PC-3 (cell line): ENCODE measurements around the gene MAP2K7. TPM values are rescaled to one million over a fixed set of nuclear protein-coding genes. Genes with fewer than 3 reads are reported as not detected.
A peak's percentile ranks its signal among the peaks of the same experiment; 100 is the strongest.
"Not testable (repeated sequence)": the region's sequence is repeated elsewhere in the genome, so short reads cannot be mapped to it uniquely, and the experiment has no call there.

Experiments used
- ATAC-seq: fragments of 200-7000 bp; cut with Tn5 transposase; 2 replicates; pipeline ENCODE4 v1.9.1; 2020; ENCODE audit warnings: mild to moderate bottlenecking, moderate library complexity
- BruUV-seq: library from RNA; stranded (reverse); fragments of 400-500 nt; replicated peaks from 2 replicates; lab custom pipeline; 2021; lab: Mats Ljungman, UMichigan
- CTCF ChIA-PET: fragments of 300-600 bp; sonication (Branson Sonifier 250); formaldehyde crosslinking; loops from one replicate; lab custom pipeline; 2022; ENCODE audit warnings: antibody characterized with exemption; lab: Charles Lee
- POLR2A ChIA-PET: fragments of 300-600 bp; sonication (Branson Sonifier 250); formaldehyde crosslinking; loops from one replicate; lab custom pipeline; 2022; ENCODE audit warnings: antibody characterized with exemption; ENCODE audit not compliant: unreplicated experiment; lab: Charles Lee
- DNase-seq: peaks from one replicate; pipeline ENCODE4 v3.0.0-alpha.2; 2015
- H2AFZ ChIP-seq: fragments of 300-600 bp; sonication (generic); 2 replicates; pipeline ENCODE4 v1.6.0; 2016; ENCODE audit warnings: antibody characterized with exemption, low read length
- H3F3A ChIP-seq: fragments of 300-600 bp; sonication (generic); one replicate; pipeline ENCODE4 v1.6.0; 2017; ENCODE audit warnings: antibody characterized with exemption, low read length, control low read depth, mild to moderate bottlenecking; ENCODE audit not compliant: unreplicated experiment
- H3K27ac ChIP-seq: fragments of 300-600 bp; sonication (generic); 2 replicates; pipeline ENCODE4 v1.5.1; 2016; ENCODE audit warnings: mild to moderate bottlenecking, low read length
- H3K27me3 ChIP-seq: fragments of 300-600 bp; sonication (generic); 2 replicates; pipeline ENCODE4 v1.6.1; 2016; ENCODE audit warnings: low read length, mixed read lengths
- H3K36me3 ChIP-seq: fragments of 300-600 bp; sonication (generic); 2 replicates; pipeline ENCODE4 v1.6.1; 2016; ENCODE audit warnings: low read depth, mixed run types, low read length, mixed read lengths
- H3K4me1 ChIP-seq: fragments of 300-600 bp; sonication (generic); 2 replicates; pipeline ENCODE4 v1.5.1; 2016; ENCODE audit warnings: low read length; ENCODE audit not compliant: insufficient read depth
- H3K4me2 ChIP-seq: fragments of 300-600 bp; sonication (generic); 2 replicates; pipeline ENCODE4 v1.6.0; 2016; ENCODE audit warnings: low read length
- H3K4me3 ChIP-seq: fragments of 300-600 bp; sonication (generic); 2 replicates; pipeline ENCODE4 v1.5.1; 2016; ENCODE audit warnings: mild to moderate bottlenecking, low read length, mixed read lengths
- H3K79me2 ChIP-seq: fragments of 300-600 bp; sonication (generic); 2 replicates; pipeline ENCODE4 v1.6.1; 2017; ENCODE audit warnings: low read length, mixed read lengths
- H3K9ac ChIP-seq: fragments of 300-600 bp; sonication (generic); 2 replicates; pipeline ENCODE4 v1.6.0; 2016; ENCODE audit warnings: mild to moderate bottlenecking, low read length
- H3K9me2 ChIP-seq: fragments of 300-600 bp; sonication (generic); replicated peaks from 2 replicates; pipeline ENCODE4 v1.6.1; 2016; ENCODE audit warnings: mixed run types, low read length, mixed read lengths
- H3K9me3 ChIP-seq: fragments of 300-600 bp; sonication (generic); 2 replicates; pipeline ENCODE4 v1.6.1; 2016; ENCODE audit warnings: low read length, mixed read lengths
- H4K20me1 ChIP-seq: fragments of 300-600 bp; sonication (generic); 2 replicates; pipeline ENCODE4 v1.6.1; 2016; ENCODE audit warnings: low read length, mixed read lengths
- EZH2 ChIP-seq: fragments of 300-600 bp; sonication (generic); IDR thresholded peaks from one replicate; pipeline ENCODE4 v1.6.1; 2017; ENCODE audit warnings: antibody characterized with exemption, mild to moderate bottlenecking, low read length; ENCODE audit not compliant: unreplicated experiment
- EZH2phosphoT487 ChIP-seq: fragments of 300-600 bp; sonication (generic); IDR thresholded peaks from 2 replicates; pipeline ENCODE4 v1.6.1; 2018; ENCODE audit warnings: mild to moderate bottlenecking, antibody characterized with exemption, low read length, borderline replicate concordance
- intact Hi-C: fragments of 100-400 bp; cut with micrococcal nuclease; formaldehyde crosslinking; loops from 2 replicates; pipeline ENCODE4 v1.9.0; 2023
- total RNA-seq: library from RNA; depleted of rRNA; stranded (reverse); fragments of >200 nt; gene quantifications from 2 replicates; pipeline ENCODE4 v1.2.3, GENCODE V29; 2014
- TF ChIP-seq, protein P1 (sequence below): fragments of 300-600 bp; sonication (generic); conservative IDR thresholded peaks from 2 replicates; pipeline ENCODE4 v1.5.1; 2017; ENCODE audit warnings: antibody characterized with exemption, low read depth, mild to moderate bottlenecking, low read length

Gene MAP2K7
- total RNA-seq, 1 experiment from 2014 or later, result 39.3 TPM

DNA sequence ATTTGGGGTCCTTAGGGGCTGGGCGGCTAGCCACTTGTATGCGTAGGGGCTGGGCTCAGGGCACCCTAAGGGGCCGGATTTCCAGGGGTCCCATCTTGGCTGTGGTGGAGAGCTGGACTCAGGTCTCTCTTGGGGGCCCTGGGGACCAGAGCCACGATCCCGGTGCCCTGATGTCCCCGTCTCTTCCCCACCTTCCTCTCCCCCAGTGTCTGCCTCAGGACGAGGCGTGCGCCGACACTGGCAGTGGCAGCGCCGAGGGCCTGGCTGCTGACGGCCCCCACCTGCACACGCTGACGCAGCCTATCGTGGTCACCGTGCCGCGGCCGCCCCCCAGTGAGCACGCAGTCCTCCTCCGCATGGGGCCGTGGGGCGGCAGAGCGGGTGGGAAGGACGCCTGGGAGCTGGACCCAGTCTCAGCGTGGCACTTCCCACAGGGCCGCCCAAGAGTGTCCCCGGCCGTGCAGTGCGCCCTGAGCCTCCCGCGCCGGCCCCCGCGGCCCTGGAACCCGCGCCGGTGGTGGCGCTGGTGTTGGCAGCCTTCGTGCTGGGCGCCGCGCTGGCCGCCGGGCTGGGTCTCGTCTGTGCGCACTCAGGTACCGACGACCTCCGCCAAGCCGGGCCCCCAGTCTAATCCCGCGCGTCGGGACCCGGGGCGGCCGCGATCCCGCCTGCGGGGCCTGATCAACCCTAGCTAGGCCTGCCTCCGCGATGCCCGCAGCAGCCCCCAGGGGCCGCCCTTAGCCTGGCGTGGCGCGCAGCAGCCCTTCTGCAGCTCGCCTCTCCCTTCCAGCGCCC lies 13.8 kb downstream of the MAP2K7 start:
- no peaks in the 10 kb centered on the region for H3K27me3 ChIP-seq
- ATAC-seq (peak; percentile 39), DNase-seq (peak; percentile 75)
- peak overlapping the region; percentile 90 for H3K4me2 ChIP-seq
- ChIA-PET CTCF (interaction anchor here (0.6 to 1.7 kb wide), 4 partner anchors 14 to 241 kb away, joined by 3 to 8 read pairs (median 6); no protein-coding TSS in a partner anchor), POLR2A (interaction anchor here (0.5 to 0.7 kb wide), 2 partner anchors 14 to 19 kb away, joined by 3 to 5 read pairs; partner anchors contain the start of gene MAP2K7)
- H3K79me2 ChIP-seq, result peaks cover 9% of the 10 kb centered on the region; the same call in 1 of the 2 replicates
- no peak overlapping the region for H3K27ac ChIP-seq
- H3K9me3 ChIP-seq, result no peaks in the 10 kb centered on the region
- peaks cover 33% of the 10 kb centered on the region for H3K4me1 ChIP-seq
- peak overlapping the region; percentile 73 for H3K9ac ChIP-seq
- peak overlapping the region; percentile 74 for H3K4me3 ChIP-seq
- H3K9me2 ChIP-seq, result no peaks in the 10 kb centered on the region
- no peak for TF ChIP-seq EZH2
- TF ChIP-seq, protein P1, sequence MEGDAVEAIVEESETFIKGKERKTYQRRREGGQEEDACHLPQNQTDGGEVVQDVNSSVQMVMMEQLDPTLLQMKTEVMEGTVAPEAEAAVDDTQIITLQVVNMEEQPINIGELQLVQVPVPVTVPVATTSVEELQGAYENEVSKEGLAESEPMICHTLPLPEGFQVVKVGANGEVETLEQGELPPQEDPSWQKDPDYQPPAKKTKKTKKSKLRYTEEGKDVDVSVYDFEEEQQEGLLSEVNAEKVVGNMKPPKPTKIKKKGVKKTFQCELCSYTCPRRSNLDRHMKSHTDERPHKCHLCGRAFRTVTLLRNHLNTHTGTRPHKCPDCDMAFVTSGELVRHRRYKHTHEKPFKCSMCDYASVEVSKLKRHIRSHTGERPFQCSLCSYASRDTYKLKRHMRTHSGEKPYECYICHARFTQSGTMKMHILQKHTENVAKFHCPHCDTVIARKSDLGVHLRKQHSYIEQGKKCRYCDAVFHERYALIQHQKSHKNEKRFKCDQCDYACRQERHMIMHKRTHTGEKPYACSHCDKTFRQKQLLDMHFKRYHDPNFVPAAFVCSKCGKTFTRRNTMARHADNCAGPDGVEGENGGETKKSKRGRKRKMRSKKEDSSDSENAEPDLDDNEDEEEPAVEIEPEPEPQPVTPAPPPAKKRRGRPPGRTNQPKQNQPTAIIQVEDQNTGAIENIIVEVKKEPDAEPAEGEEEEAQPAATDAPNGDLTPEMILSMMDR, result peak; percentile 76
- no peaks in the 10 kb centered on the region; the same call in 1 of the 2 replicates for H3K36me3 ChIP-seq
- intact Hi-C loops, result no loop called here
- H3F3A ChIP-seq, result no peaks in the 10 kb centered on the region
- 0 out of 2 replicates have a peak, but pooled peaks cover 4% of the 10 kb centered on the region for H4K20me1 ChIP-seq
- peak overlapping the region; percentile 87 for H2AFZ ChIP-seq
- BruUV-seq, result no TSS peak

DNA sequence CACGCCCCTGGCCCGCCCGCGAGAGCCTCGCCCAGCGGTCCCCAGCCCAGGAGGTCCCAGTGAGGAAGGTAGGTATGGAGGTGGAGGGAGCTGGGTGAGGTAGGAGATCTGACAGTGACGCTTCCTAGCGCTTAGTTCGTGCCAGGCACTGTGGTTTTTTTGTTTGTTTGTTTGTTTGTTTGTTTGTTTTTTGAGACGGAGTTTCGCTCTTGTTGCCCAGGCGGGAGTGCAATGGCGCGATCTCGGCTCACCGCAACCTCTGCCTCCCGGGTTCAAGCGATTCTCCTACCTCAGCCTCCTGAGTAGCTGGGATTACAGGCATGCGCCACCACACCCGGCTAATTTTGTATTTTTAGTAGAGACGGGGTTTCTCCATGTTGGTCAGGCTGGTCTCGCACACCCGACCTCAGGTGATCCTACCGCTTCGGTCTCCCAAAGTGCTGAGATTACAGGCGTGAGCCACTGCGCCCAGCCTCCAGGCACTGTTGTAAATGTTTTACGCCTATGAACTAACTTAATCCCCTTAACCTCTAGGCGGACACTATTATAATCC lies 14.5 kb downstream of the MAP2K7 start:
- DNase-seq, H3K9me2 ChIP-seq, intact Hi-C loops, H4K20me1 ChIP-seq, BruUV-seq, H3K9me3 ChIP-seq, H3K27me3 ChIP-seq, H3K36me3 ChIP-seq, H3K79me2 ChIP-seq, H3K27ac ChIP-seq, ATAC-seq, H3F3A ChIP-seq, POLR2A ChIA-PET: not testable (repeated sequence)
- H3K4me2 ChIP-seq, result peak overlapping the region; percentile 90
- H3K4me1 ChIP-seq, result peaks cover 33% of the 10 kb centered on the region
- H3K4me3 ChIP-seq, result peak overlapping the region; percentile 74
- peak overlapping the region; percentile 87 for H2AFZ ChIP-seq
- H3K9ac ChIP-seq, result peak overlapping the region; percentile 73; the same call in 1 of the 2 replicates
- CTCF ChIA-PET, result interaction anchor here (0.6 to 1.7 kb wide), 4 partner anchors 15 to 240 kb away, joined by 3 to 8 read pairs (median 6); no protein-coding TSS in a partner anchor

DNA sequence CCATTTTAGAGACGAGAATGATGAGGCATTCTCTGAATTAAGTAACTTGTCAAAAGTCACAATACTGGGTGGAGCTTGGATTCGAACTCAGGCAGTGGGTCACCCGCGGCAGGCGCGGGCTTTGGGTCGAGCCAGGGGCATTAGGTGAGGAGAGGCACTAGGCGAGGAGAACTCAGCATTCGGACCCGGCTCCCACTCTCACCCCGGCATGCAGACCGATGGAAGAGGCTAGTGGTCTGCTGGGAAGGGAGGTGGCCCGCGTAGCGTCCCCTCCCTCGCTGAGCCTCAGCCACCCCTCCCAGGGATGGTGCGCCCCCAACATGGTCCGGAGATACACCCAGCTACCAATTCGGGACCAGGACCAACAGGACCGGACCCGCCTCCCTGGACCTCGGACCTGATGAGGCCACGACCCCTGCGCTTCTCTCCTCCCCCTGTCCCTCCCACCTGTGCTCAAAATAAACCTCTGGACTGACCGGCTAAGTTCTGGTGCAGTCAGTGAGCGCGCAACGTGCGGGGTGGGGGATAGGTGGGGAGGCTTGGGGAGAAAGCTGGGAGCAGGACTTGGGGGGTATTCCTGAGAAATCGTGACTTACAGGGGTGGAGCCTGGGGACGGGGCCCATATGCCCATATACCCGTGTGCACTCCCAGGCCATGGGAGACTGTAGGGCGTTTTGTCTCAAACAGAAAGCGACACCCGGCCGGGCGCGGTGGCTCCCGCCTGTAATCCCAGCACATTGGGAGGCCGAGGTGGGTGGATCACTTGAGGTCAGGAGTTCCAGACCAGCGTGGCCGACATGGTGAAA lies 15.1 kb downstream of the MAP2K7 start:
- TF ChIP-seq EZH2 (no peak), EZH2phosphoT487 (no peak)
- TF ChIP-seq, protein P1, result no peak
- Histone ChIP-seq H3K27ac (no peak overlapping the region), H3K9me2 (no peaks in the 10 kb centered on the region), H3K9me3 (no peaks in the 10 kb centered on the region), H3K79me2 (peaks cover 9% of the 10 kb centered on the region; the same call in 1 of the 2 replicates), H3K9ac (no peak overlapping the region), H3K4me2 (peak overlapping the region; percentile 90; the same call in 1 of the 2 replicates), H4K20me1 (0 out of 2 replicates have a peak, but pooled peaks cover 4% of the 10 kb centered on the region), H3K4me3 (0 out of 2 replicates have a peak overlapping the region, but pooled peaks have one; percentile 74), H3K27me3 (no peaks in the 10 kb centered on the region), H3K36me3 (no peaks in the 10 kb centered on the region; the same call in 1 of the 2 replicates), H3K4me1 (peaks cover 33% of the 10 kb centered on the region), H2AFZ (no peak overlapping the region), H3F3A (no peaks in the 10 kb centered on the region)
- BruUV-seq, result no TSS peak
- ATAC-seq (no peak), DNase-seq (no peak)
- CTCF ChIA-PET, result interaction anchor here (1.7 to 2.6 kb wide), 3 partner anchors 15 to 50 kb away, joined by 7 to 19 read pairs (median 8); partner anchors contain the start of gene MAP2K7
- POLR2A ChIA-PET, result interaction anchor here (0.6 kb wide), 1 partner anchor 524 kb away, joined by 4 read pairs; no protein-coding TSS in a partner anchor
- intact Hi-C loops, result no loop called here
